ENCODE measurements around the gene TSPAN1. TPM values are rescaled to one million over a fixed set of nuclear protein-coding genes. Genes with fewer than 3 reads are reported as not detected.

Gene TSPAN1
- polyA plus RNA-seq, 1 of the 3 experiments (the other 2 are of a cell fraction), result 12.2 TPM

DNA sequence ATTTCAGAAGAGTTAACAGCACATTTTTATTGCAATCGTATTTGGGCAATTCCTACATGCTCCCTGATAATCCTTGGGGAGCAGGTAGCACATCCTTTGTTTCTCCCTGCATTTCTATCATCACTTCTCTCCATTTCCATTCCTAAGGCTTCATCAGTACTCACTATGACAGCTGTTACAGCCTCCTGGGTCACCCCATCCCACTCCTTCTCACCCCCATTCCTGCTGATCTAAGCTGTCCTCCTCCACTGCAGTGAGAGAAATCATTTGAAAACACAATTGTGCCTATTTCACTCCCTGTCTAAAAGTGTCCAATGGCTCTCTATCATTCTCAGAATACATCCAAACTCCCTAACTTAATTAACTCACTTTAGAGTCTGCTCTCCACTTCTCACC lies 17.0 kb upstream of the TSPAN1 start:
- DNase-seq, result no peak
- Histone ChIP-seq H3K4me1 (ENCODE audit: control insufficient read depth in 1 of 2, insufficient read depth in 2 of 2, low read depth in 1 of 2, low read length in 1 of 2) (no peaks in the 10 kb centered on the region), H3K9me2 (no peaks in the 10 kb centered on the region), H3K27ac (ENCODE audit: low read depth in 2 of 2, low read length in 1 of 2) (no peak overlapping the region), H2AFZ (ENCODE audit: low read depth) (no peak overlapping the region), H3K9me3 (no peaks in the 10 kb centered on the region), H3K36me3 (replicated peaks in 1 of 2; ENCODE audit: control insufficient read depth in 1 of 2, insufficient read depth in 2 of 2, low read length in 1 of 2) (no peaks in the 10 kb centered on the region), H3K4me2 (no peak overlapping the region), H3K79me2 (ENCODE audit: insufficient read depth) (no peaks in the 10 kb centered on the region), H3F3A (replicated peaks; ENCODE audit: insufficient read depth) (no peaks in the 10 kb centered on the region), H3K27me3 (ENCODE audit: insufficient read depth) (no peaks in the 10 kb centered on the region), H3K9ac (no peak overlapping the region), H3K4me3 (ENCODE audit: low read depth in 2 of 2, low read length in 1 of 2) (no peak overlapping the region), H4K20me1 (ENCODE audit: insufficient read depth) (no peaks in the 10 kb centered on the region)
- 77% methylated on average over 1 of the region's 1 CpG for whole genome bisulfite sequencing (ENCODE audit: low lambda C conversion rate)
- POLR2A ChIA-PET, result no interaction called here
- TF ChIP-seq, protein P1, sequence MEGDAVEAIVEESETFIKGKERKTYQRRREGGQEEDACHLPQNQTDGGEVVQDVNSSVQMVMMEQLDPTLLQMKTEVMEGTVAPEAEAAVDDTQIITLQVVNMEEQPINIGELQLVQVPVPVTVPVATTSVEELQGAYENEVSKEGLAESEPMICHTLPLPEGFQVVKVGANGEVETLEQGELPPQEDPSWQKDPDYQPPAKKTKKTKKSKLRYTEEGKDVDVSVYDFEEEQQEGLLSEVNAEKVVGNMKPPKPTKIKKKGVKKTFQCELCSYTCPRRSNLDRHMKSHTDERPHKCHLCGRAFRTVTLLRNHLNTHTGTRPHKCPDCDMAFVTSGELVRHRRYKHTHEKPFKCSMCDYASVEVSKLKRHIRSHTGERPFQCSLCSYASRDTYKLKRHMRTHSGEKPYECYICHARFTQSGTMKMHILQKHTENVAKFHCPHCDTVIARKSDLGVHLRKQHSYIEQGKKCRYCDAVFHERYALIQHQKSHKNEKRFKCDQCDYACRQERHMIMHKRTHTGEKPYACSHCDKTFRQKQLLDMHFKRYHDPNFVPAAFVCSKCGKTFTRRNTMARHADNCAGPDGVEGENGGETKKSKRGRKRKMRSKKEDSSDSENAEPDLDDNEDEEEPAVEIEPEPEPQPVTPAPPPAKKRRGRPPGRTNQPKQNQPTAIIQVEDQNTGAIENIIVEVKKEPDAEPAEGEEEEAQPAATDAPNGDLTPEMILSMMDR (IDR thresholded peaks at IDR 0.05), result no peak
- TF ChIP-seq RCOR1 (IDR thresholded peaks at IDR 0.05; ENCODE audit: low read length) (no peak), NRF1 (IDR thresholded peaks at IDR 0.05; ENCODE audit: low read depth, low read length) (no peak), FOXM1 (IDR thresholded peaks at IDR 0.05; ENCODE audit: low read depth) (no peak), EZH2phosphoT487 (IDR thresholded peaks at IDR 0.05; ENCODE audit: borderline replicate concordance, low read depth) (no peak), POLR2AphosphoS5 (IDR thresholded peaks at IDR 0.05; ENCODE audit: low read depth, low read length) (no peak), RXRA (IDR thresholded peaks at IDR 0.05; ENCODE audit: borderline replicate concordance, low read depth) (no peak), EP300 (IDR thresholded peaks at IDR 0.05; ENCODE audit: borderline replicate concordance in 1 of 2, low read depth in 1 of 2, low read length in 1 of 2) (no peak), TEAD4 (IDR thresholded peaks at IDR 0.05; ENCODE audit: borderline replicate concordance, insufficient read depth) (no peak), NFIC (IDR thresholded peaks at IDR 0.05; ENCODE audit: borderline replicate concordance) (no peak), ELF1 (IDR thresholded peaks at IDR 0.05) (no peak), TCF12 (IDR thresholded peaks at IDR 0.05) (no peak), RAD21 (IDR thresholded peaks at IDR 0.05; ENCODE audit: low read length) (no peak), MXI1 (IDR thresholded peaks at IDR 0.05; ENCODE audit: low read depth, low read length) (no peak), SMC3 (IDR thresholded peaks at IDR 0.05; ENCODE audit: low read depth, low read length) (no peak)
- TF ChIP-seq, protein P2, sequence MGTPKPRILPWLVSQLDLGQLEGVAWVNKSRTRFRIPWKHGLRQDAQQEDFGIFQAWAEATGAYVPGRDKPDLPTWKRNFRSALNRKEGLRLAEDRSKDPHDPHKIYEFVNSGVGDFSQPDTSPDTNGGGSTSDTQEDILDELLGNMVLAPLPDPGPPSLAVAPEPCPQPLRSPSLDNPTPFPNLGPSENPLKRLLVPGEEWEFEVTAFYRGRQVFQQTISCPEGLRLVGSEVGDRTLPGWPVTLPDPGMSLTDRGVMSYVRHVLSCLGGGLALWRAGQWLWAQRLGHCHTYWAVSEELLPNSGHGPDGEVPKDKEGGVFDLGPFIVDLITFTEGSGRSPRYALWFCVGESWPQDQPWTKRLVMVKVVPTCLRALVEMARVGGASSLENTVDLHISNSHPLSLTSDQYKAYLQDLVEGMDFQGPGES (IDR thresholded peaks at IDR 0.05; ENCODE audit: low read depth, low read length), result no peak
- TF ChIP-seq, protein P3, sequence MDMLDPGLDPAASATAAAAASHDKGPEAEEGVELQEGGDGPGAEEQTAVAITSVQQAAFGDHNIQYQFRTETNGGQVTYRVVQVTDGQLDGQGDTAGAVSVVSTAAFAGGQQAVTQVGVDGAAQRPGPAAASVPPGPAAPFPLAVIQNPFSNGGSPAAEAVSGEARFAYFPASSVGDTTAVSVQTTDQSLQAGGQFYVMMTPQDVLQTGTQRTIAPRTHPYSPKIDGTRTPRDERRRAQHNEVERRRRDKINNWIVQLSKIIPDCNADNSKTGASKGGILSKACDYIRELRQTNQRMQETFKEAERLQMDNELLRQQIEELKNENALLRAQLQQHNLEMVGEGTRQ (IDR thresholded peaks at IDR 0.05; ENCODE audit: borderline replicate concordance, low read depth, low read length), result no peak
- TF ChIP-seq, protein P4, sequence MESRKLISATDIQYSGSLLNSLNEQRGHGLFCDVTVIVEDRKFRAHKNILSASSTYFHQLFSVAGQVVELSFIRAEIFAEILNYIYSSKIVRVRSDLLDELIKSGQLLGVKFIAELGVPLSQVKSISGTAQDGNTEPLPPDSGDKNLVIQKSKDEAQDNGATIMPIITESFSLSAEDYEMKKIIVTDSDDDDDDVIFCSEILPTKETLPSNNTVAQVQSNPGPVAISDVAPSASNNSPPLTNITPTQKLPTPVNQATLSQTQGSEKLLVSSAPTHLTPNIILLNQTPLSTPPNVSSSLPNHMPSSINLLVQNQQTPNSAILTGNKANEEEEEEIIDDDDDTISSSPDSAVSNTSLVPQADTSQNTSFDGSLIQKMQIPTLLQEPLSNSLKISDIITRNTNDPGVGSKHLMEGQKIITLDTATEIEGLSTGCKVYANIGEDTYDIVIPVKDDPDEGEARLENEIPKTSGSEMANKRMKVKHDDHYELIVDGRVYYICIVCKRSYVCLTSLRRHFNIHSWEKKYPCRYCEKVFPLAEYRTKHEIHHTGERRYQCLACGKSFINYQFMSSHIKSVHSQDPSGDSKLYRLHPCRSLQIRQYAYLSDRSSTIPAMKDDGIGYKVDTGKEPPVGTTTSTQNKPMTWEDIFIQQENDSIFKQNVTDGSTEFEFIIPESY (IDR thresholded peaks at IDR 0.05; ENCODE audit: borderline replicate concordance, low read depth), result no peak
- TF ChIP-seq, protein P5, sequence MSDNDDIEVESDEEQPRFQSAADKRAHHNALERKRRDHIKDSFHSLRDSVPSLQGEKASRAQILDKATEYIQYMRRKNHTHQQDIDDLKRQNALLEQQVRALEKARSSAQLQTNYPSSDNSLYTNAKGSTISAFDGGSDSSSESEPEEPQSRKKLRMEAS (IDR thresholded peaks at IDR 0.05; ENCODE audit: low read depth), result no peak
- TF ChIP-seq, protein P6, sequence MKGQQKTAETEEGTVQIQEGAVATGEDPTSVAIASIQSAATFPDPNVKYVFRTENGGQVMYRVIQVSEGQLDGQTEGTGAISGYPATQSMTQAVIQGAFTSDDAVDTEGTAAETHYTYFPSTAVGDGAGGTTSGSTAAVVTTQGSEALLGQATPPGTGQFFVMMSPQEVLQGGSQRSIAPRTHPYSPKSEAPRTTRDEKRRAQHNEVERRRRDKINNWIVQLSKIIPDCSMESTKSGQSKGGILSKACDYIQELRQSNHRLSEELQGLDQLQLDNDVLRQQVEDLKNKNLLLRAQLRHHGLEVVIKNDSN (IDR thresholded peaks at IDR 0.05; ENCODE audit: borderline replicate concordance, low read depth), result no peak
- CTCF ChIA-PET, result interaction anchor here (1.0 to 1.6 kb wide), 2 partner anchors 22 to 66 kb away, joined by 4 to 6 read pairs; no protein-coding TSS in a partner anchor
